SK-N-SH treated with all-trans-retinoic acid at 6 μM for 48 hours (cell line): ENCODE measurements around the gene POLD2.
A peak's percentile ranks its signal among the peaks of the same experiment; 100 is the strongest.

Experiments
- ATAC-seq: fragments of 200-7000 bp; cut with Tn5 transposase; 3 replicates; pipeline ENCODE4 v1.9.1; 2020; ENCODE audit warnings: mild to moderate bottlenecking, moderate library complexity
- ARNTL ChIP-seq: fragments of 450-650 bp; formaldehyde crosslinking; IDR thresholded peaks from 2 replicates; pipeline ENCODE4 v1.5.0; 2020; ENCODE audit warnings: low read depth, mild to moderate bottlenecking, moderate library complexity, borderline replicate concordance
- BACH2 ChIP-seq: fragments of 250-450 bp; sonication (Bioruptor Pico); IDR thresholded peaks from 2 replicates; pipeline ENCODE4 v1.9.0; 2021; ENCODE audit warnings: mild to moderate bottlenecking, borderline replicate concordance
- CREB5 ChIP-seq: fragments of 250-450 bp; sonication (Bioruptor Pico); IDR thresholded peaks from 2 replicates; pipeline ENCODE4 v1.5.1; 2020; ENCODE audit warnings: low read depth, mild to moderate bottlenecking, moderate library complexity
- CSDC2 ChIP-seq: fragments of 250-450 bp; sonication (Bioruptor Pico); IDR thresholded peaks from 2 replicates; pipeline ENCODE4 v1.5.0; 2020; ENCODE audit warnings: mild to moderate bottlenecking, moderate library complexity
- ESRRG ChIP-seq: fragments of 250-450 bp; sonication (Bioruptor Pico); IDR thresholded peaks from 2 replicates; pipeline ENCODE4 v1.6.1; 2021; ENCODE audit warnings: mild to moderate bottlenecking
- GLIS3 ChIP-seq: fragments of 250-450 bp; sonication (Bioruptor Pico); IDR thresholded peaks from 2 replicates; pipeline ENCODE4 v1.5.0; 2020; ENCODE audit warnings: mild to moderate bottlenecking, moderate library complexity
- ISL1 ChIP-seq: fragments of 250-450 bp; sonication (Bioruptor Pico); IDR thresholded peaks from 2 replicates; pipeline ENCODE4 v2.1.2; 2022; ENCODE audit warnings: mild to moderate bottlenecking, moderate library complexity
- POU6F1 ChIP-seq: fragments of 250-450 bp; sonication (Bioruptor Pico); IDR thresholded peaks from 2 replicates; pipeline ENCODE4 v1.8.0; 2021; ENCODE audit warnings: low read depth, mild to moderate bottlenecking, moderate library complexity, borderline replicate concordance
- PPARA ChIP-seq: fragments of 250-450 bp; sonication (Bioruptor Pico); IDR thresholded peaks from 2 replicates; pipeline ENCODE4 v1.5.0; 2020; ENCODE audit warnings: mild to moderate bottlenecking, borderline replicate concordance
- SNAI2 ChIP-seq: fragments of 250-450 bp; sonication (Bioruptor Pico); IDR thresholded peaks from 2 replicates; pipeline ENCODE4 v1.5.0; 2020; ENCODE audit warnings: mild to moderate bottlenecking, moderate library complexity
- TCF4 ChIP-seq: fragments of 250-450 bp; sonication (Bioruptor Pico); IDR thresholded peaks from 2 replicates; pipeline ENCODE4 v1.8.0; 2021; ENCODE audit warnings: mild to moderate bottlenecking, moderate library complexity, borderline replicate concordance
- TOX ChIP-seq: fragments of 250-450 bp; sonication (Bioruptor Pico); IDR thresholded peaks from 2 replicates; pipeline ENCODE4 v1.8.0; 2021; ENCODE audit warnings: mild to moderate bottlenecking, moderate library complexity, borderline replicate concordance
- TSHZ2 ChIP-seq: fragments of 250-450 bp; sonication (Bioruptor Pico); IDR thresholded peaks from 2 replicates; pipeline ENCODE4 v1.5.0; 2020; ENCODE audit warnings: mild to moderate bottlenecking, moderate library complexity
- ZC3H10 ChIP-seq: fragments of 250-450 bp; sonication (Bioruptor Pico); IDR thresholded peaks from 2 replicates; pipeline ENCODE4 v1.5.1; 2021; ENCODE audit warnings: mild to moderate bottlenecking, moderate library complexity
- ZFP3 ChIP-seq: fragments of 250-450 bp; sonication (Bioruptor Pico); IDR thresholded peaks from 2 replicates; pipeline ENCODE4 v1.5.0; 2020; ENCODE audit warnings: mild to moderate bottlenecking, moderate library complexity
- ZFP30 ChIP-seq: fragments of 450-650 bp; formaldehyde crosslinking; IDR thresholded peaks from 2 replicates; pipeline ENCODE4 v1.5.0; 2022; ENCODE audit warnings: mild to moderate bottlenecking, moderate library complexity
- ZNF565 ChIP-seq: fragments of 450-650 bp; formaldehyde crosslinking; conservative IDR thresholded peaks from 2 replicates; pipeline ENCODE4 v1.5.0; 2020; ENCODE audit warnings: low read depth, mild to moderate bottlenecking, moderate library complexity
- ZNF70 ChIP-seq: fragments of 450-650 bp; formaldehyde crosslinking; IDR thresholded peaks from 2 replicates; pipeline ENCODE4 v1.5.0; 2020; ENCODE audit warnings: mild to moderate bottlenecking, moderate library complexity
- ZNF8 ChIP-seq: fragments of 450-650 bp; formaldehyde crosslinking; IDR thresholded peaks from 2 replicates; pipeline ENCODE4 v1.5.0; 2020; ENCODE audit warnings: mild to moderate bottlenecking, moderate library complexity
- TF ChIP-seq, protein P1 (sequence below): fragments of 250-450 bp; sonication (Bioruptor Pico); IDR thresholded peaks from 2 replicates; pipeline ENCODE4 v1.5.1; 2021; ENCODE audit warnings: mild to moderate bottlenecking, moderate library complexity
- TF ChIP-seq, protein P2 (sequence below): fragments of 250-450 bp; sonication (Bioruptor Pico); IDR thresholded peaks from 2 replicates; pipeline ENCODE4 v1.8.0; 2020; ENCODE audit warnings: mild to moderate bottlenecking, moderate library complexity, borderline replicate concordance

Gene POLD2

DNA sequence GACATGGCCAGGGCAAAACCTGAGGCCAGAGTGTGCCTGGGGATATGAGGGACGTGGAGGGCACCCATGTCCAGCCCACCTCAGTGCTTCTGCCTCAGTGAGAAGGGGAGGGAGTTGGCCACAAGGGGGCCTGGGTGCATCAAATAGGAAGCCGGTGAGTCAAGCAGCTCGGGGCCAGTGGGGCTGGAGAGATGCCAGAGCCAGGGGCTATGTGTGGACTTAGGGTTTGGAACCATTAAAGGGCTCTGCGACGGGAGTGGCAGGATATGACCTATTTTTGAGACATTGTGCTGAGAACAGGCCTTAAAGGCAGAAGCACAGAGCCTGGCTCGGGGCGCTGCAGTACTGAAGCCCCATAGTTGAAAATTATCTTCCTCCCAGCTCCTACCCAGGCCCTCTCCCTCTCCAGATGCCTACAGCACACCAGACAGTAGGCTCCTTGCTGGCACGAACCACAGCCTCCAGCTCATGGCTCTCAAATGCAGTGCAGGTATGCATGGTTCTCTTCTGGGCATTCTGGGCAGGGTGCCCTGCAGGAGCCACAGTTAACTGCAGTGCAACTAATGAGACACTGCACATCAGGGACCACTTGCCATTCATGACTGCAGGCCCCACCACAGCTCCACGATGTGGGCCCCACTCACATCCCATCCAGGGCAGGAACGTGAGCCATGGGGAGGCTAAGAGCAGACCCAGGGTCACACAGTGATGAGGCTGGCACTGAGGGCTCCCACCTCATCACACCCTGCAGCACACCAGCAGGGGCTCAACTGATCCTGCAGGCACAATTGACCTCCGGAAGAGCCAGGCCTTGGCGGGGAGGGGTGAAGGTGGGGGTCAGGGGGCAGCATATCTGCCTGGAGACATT, 50.8 kb downstream of the POLD2 start:
- peak; percentile 77 for ATAC-seq
- TF ChIP-seq ZNF70 (CRISPR knock-in tag) (0 out of 2 replicates have a peak, but pooled peaks have one; percentile 18), GLIS3 (CRISPR knock-in tag) (peak; percentile 59; the same call in 1 of the 2 replicates), PPARA (CRISPR knock-in tag) (no peak), TOX (no peak), ISL1 (CRISPR knock-in tag) (no peak), TSHZ2 (no peak), TCF4 (CRISPR knock-in tag) (no peak), CREB5 (CRISPR knock-in tag) (0 out of 2 replicates have a peak, but pooled peaks have one; percentile 5), POU6F1 (CRISPR knock-in tag) (no peak), ZC3H10 (CRISPR knock-in tag) (no peak), ZNF8 (CRISPR knock-in tag) (no peak; the same call in 1 of the 2 replicates), SNAI2 (no peak), ZFP30 (CRISPR knock-in tag) (no peak), CSDC2 (no peak), ZFP3 (CRISPR knock-in tag) (no peak), ARNTL (CRISPR knock-in tag) (no peak), BACH2 (CRISPR knock-in tag) (no peak), ESRRG (CRISPR knock-in tag) (no peak), ZNF565 (CRISPR knock-in tag) (no peak)
- TF ChIP-seq, protein P1, sequence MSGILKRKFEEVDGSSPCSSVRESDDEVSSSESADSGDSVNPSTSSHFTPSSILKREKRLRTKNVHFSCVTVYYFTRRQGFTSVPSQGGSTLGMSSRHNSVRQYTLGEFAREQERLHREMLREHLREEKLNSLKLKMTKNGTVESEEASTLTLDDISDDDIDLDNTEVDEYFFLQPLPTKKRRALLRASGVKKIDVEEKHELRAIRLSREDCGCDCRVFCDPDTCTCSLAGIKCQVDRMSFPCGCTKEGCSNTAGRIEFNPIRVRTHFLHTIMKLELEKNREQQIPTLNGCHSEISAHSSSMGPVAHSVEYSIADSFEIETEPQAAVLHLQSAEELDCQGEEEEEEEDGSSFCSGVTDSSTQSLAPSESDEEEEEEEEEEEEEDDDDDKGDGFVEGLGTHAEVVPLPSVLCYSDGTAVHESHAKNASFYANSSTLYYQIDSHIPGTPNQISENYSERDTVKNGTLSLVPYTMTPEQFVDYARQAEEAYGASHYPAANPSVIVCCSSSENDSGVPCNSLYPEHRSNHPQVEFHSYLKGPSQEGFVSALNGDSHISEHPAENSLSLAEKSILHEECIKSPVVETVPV (CRISPR knock-in tag): no peak
- TF ChIP-seq, protein P2, sequence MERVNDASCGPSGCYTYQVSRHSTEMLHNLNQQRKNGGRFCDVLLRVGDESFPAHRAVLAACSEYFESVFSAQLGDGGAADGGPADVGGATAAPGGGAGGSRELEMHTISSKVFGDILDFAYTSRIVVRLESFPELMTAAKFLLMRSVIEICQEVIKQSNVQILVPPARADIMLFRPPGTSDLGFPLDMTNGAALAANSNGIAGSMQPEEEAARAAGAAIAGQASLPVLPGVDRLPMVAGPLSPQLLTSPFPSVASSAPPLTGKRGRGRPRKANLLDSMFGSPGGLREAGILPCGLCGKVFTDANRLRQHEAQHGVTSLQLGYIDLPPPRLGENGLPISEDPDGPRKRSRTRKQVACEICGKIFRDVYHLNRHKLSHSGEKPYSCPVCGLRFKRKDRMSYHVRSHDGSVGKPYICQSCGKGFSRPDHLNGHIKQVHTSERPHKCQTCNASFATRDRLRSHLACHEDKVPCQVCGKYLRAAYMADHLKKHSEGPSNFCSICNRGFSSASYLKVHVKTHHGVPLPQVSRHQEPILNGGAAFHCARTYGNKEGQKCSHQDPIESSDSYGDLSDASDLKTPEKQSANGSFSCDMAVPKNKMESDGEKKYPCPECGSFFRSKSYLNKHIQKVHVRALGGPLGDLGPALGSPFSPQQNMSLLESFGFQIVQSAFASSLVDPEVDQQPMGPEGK (CRISPR knock-in tag): no peak

DNA sequence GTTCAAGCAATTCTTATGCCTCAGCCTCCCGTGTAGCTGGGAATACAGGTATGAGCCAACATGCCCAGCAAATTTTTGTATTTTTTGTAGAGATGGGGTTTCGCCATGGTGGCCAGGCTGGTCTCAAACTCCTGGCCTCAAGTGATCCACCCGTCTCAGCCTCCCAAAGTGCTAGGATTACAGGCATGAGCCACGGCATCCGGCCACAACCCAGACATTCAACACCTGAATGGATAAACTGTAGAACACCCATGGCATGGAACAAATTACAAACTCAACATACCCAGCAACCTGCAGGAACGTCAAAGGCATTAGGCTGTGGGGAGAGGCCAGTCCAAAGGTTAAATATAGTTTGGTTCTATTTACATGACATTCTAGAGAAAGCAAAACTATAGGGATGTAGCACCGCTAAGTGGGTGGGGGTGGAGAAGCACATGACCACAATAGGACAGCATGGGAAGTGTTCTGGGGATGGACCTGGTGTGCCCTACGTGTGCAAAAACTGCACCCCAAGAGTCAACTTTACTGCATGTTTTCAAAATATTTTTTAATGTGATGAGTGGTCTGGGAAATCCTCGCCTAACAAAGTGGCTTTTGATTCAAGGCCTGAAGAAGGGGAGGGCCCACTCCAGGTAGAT, 51.5 kb downstream of the POLD2 start:
- no peak for ATAC-seq
- TF ChIP-seq GLIS3 (CRISPR knock-in tag) (no peak), CREB5 (CRISPR knock-in tag) (0 out of 2 replicates have a peak, but pooled peaks have one; percentile 24)
- TF ChIP-seq, all 23 proteins: peak for 1
